Activated B cell treated with CpG ODN at 0.5 μM for 24 hours (primary cell): Measurements from ENCODE around the gene FBXO4. TPM values are rescaled to one million over a fixed set of nuclear protein-coding genes. Genes with fewer than 3 reads are reported as not detected.

Experiments used
- ATAC-seq: fragments of 200-7000 bp; cut with Tn5 transposase; one replicate; pipeline ENCODE4 v1.10.0; 2021; ENCODE audit warnings: low read depth, mild to moderate bottlenecking, moderate library complexity
- CTCF ChIA-PET: fragments of 350-600 bp; sonication (Branson Sonifier 250); formaldehyde crosslinking; loops from one replicate; lab custom pipeline; 2021; ENCODE audit warnings: antibody characterized with exemption; lab: Charles Lee
- POLR2A ChIA-PET: fragments of 350-600 bp; sonication (Branson Sonifier 250); formaldehyde crosslinking; loops from one replicate; lab custom pipeline; 2021; ENCODE audit warnings: antibody characterized with exemption; lab: Charles Lee
- DNase-seq: peaks from one replicate; pipeline ENCODE4 v3.0.0; 2022
- H3K27ac Mint-ChIP-seq: one replicate; pipeline ENCODE4 v1.8.0; 2020; ENCODE audit warnings: mixed read lengths
- H3K27me3 Mint-ChIP-seq: one replicate; pipeline ENCODE4 v1.8.0; 2021; ENCODE audit warnings: mixed read lengths
- H3K36me3 Mint-ChIP-seq: one replicate; pipeline ENCODE4 v1.8.0; 2021; ENCODE audit warnings: low read depth, mixed read lengths
- H3K4me1 Mint-ChIP-seq: one replicate; pipeline ENCODE4 v1.8.0; 2021; ENCODE audit warnings: mixed read lengths
- H3K4me3 Mint-ChIP-seq: one replicate; pipeline ENCODE4 v1.8.0; 2020; ENCODE audit warnings: mild to moderate bottlenecking, mixed read lengths
- H3K9me3 Mint-ChIP-seq: one replicate; pipeline ENCODE4 v1.8.0; 2020; ENCODE audit warnings: mixed read lengths
- CTCF ChIP-seq: fragments of 200-600 bp; IDR thresholded peaks from one replicate; pipeline ENCODE4 v1.8.0; 2022; ENCODE audit warnings: antibody characterized with exemption, mild to moderate bottlenecking
- intact Hi-C: fragments of 100-400 bp; cut with micrococcal nuclease; formaldehyde crosslinking; loops from one replicate; pipeline ENCODE4 v1.15.1; 2024
- total RNA-seq: library from RNA; stranded (reverse); gene quantifications from 2 replicates; pipeline ENCODE4 v1.2.3, GENCODE V29; 2022

The FBXO4 gene
- total RNA-seq, 1 donor from 2014 or later = 14.8 TPM

GRCh38 chr5:41983284-41983683 lies 58.2 kb downstream of the FBXO4 start:
- Mint-ChIP-seq H3K4me1 (no peaks in the 10 kb centered on the region), H3K4me3 (no peak overlapping the region), H3K27ac (no peak overlapping the region), H3K9me3 (peaks cover 5% of the 10 kb centered on the region), H3K27me3 (peaks cover 8% of the 10 kb centered on the region), H3K36me3 (no peaks in the 10 kb centered on the region)
- no peak for TF ChIP-seq CTCF
- intact Hi-C loops = no loop called here
- ChIA-PET CTCF (no interaction called here), POLR2A (no interaction called here)
- no peak for ATAC-seq
- no peak for DNase-seq

GRCh38 chr5:41985945-41986695 lies 61.0 kb downstream of the FBXO4 start:
- TF ChIP-seq CTCF = no peak
- no peak overlapping the region for H3K27ac Mint-ChIP-seq
- DNase-seq (no peak), ATAC-seq (no peak)
- ChIA-PET CTCF (no interaction called here), POLR2A (no interaction called here)
- H3K9me3 Mint-ChIP-seq = peaks cover 5% of the 10 kb centered on the region
- intact Hi-C loops = no loop called here
- H3K36me3 Mint-ChIP-seq = no peaks in the 10 kb centered on the region
- no peaks in the 10 kb centered on the region for H3K4me1 Mint-ChIP-seq
- peaks cover 14% of the 10 kb centered on the region for H3K27me3 Mint-ChIP-seq
- no peak overlapping the region for H3K4me3 Mint-ChIP-seq

Other genes with a start within 250 kb of the FBXO4 start
- gene OXCT1, start 54.9 kb upstream of the FBXO4 start, total RNA-seq = 27.3 and 27.4 TPM in 2 replicates
- 26.0 and 30.2 TPM in 2 replicates for gene RIMOC1, start 20.9 kb upstream of the FBXO4 start, total RNA-seq